HG02763 (cell line): Measurements from ENCODE around the gene F2RL1.
"Not testable (repeated sequence)": the region's sequence is repeated elsewhere in the genome, so short reads cannot be mapped to it uniquely, and the experiment has no call there.

Experiments
- ATAC-seq: cut with Tn5 transposase; IDR thresholded peaks from one replicate; pipeline ENCODE4 v1.9.1; 2021; ENCODE audit warnings: mild to moderate bottlenecking, moderate library complexity; ENCODE audit not compliant: unreplicated experiment

Gene F2RL1

GRCh38 chr5:76849419-76850291 is 30.8 kb downstream of the F2RL1 start, which contains the start of gene S100Z:
S100Z (plus strand) TSS chr5:76850014; CDS start chr5:76875360, 25,346 bp downstream.
- ATAC-seq, result no peak

DNA sequence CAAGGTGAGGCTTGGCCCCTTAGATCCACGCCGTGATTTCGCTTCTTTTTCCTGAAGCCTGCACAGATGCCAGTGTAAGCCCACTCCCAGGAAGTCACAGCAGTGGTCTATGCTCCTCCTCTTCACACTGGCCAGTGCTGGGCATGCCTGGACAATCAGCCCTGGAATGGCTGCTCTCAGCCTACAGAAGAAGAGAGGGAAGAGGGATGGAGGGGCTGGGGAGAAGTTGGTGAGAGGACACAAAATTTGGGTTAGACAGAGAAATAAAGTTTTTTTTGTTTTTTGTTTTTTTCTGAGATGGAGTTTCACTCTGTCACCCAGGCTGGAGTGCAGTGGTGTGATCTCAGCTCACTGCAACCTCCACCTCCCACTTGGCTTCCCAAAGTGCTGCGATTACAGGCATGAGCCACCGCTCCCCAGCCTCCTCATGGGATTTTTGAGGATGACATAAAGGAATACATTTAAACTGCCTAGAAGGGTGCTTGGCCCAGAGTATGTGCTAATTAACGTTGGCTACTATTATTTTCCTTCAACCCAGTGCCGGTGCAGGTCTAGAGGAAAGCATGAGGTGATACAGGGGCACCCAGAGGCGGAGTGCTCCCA is 31.8 kb downstream of the F2RL1 start:
- ATAC-seq, result no peak

- ATAC-seq, result no peak
These were observed 33.0 kb downstream of the F2RL1 start for GRCh38 chr5:76851728-76852369.

GRCh38 chr5:76852772-76853171 is 33.9 kb downstream of the F2RL1 start:
- ATAC-seq, result no peak

DNA sequence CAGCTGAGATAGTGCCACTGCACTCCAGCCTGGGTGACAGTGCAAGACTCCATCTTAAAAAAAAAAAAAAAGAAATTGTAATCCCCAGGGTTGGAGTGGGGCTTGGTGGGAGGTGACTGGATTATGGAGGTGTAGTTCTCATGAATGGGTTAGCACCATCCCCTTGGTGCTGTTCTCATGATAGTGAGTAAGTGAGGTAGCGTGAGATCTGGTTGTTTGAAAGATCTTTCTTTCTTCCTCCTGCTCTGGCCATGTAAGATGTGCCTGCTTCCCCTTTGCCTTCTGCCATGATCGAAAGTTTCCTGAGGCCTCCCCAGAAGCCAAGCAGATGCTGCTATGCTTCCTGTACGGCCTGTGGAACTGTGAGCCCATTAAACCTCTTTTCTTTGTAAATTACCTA is 34.9 kb downstream of the F2RL1 start:
- not testable (repeated sequence) for ATAC-seq

- no peak for ATAC-seq
These were observed 35.8 kb downstream of the F2RL1 start for GRCh38 chr5:76854644-76855043.

DNA sequence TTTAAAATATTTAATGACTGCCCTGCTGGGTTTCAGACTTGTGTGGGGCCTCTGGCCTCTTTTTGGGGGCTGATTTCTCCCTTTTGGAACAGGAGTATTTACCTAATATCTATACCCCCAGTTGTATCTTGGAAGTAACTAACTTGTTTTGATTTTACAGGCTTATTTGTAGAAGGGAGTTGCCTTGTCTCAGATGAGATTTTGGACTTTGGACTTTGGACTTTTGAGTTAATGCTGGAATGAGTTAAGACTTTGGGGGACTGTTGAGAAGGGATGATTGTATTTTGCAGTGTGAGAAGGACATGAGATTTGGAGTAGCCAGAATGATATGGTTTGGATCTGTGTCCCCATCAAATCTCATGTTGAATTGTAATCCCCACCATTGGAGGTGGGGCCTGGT is 36.7 kb downstream of the F2RL1 start:
- not testable (repeated sequence) for ATAC-seq

GRCh38 chr5:76855961-76856360 is 37.1 kb downstream of the F2RL1 start:
- no peak for ATAC-seq

- ATAC-seq, result not testable (repeated sequence)
These were observed 38.0 kb downstream of the F2RL1 start for GRCh38 chr5:76856800-76857199.

GRCh38 chr5:76859591-76860247 is 40.9 kb downstream of the F2RL1 start:
- no peak for ATAC-seq

- no peak for ATAC-seq
These were observed 42.8 kb downstream of the F2RL1 start for GRCh38 chr5:76861612-76862011.

GRCh38 chr5:76863001-76863400 is 44.2 kb downstream of the F2RL1 start:
- no peak for ATAC-seq

DNA sequence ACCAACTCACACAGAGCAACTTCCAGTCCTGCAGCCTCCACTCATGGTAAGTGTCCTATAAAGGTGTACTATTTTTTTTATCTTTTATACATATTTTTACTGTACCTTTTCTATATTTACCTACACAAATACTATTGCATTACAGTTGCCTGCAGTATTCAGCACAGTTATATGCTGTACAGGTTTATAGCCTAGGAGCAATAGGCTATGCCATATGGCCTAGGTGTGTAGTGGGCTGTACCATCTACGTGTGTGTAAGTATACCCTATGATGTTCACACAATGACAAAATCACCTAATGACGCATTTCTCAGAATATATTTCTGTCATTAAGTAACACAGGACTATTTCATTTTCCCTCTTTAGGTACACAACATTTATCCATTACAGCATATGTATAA is 47.7 kb downstream of the F2RL1 start:
- no peak for ATAC-seq

DNA sequence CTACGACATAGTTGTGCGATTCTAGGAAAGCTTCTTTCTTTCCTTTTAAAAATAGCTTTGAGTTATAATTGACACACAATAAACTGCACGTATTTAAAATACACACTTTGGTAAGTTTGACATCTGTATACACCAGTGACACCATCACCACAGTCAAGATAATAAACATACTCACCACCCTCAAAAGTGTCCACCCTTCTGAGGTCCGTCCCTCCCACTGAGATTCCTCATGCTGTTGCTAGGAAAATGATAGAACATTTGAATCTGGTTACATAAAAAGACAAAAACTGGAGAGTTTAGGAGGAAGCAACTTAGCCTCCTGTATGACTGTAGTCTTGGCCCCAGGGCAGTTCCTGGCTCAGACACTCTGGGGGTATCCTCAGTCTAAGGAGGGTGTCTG is 48.2 kb downstream of the F2RL1 start:
- no peak for ATAC-seq

- ATAC-seq, result peak; percentile 53
These were observed 49.2 kb downstream of the F2RL1 start for GRCh38 chr5:76867827-76868693.

DNA sequence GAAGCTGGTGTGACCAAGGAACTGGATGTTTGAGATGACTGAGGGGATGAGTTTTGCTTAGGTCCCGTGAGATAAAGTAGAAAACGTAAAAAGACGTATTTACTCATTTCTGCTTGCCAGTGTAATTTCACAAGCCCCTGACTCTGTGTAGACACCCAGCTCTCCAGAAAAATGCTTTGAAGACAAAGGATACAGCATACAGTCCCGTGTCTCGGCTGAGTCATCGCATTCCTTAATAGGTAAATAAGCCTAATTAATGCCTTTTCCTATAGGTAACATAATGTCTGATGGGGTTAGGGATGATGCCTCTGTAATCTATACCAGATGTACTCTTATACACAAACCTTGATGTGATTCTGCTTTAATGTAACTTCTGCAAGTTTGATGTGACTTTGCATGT is 51.2 kb downstream of the F2RL1 start:
- no peak for ATAC-seq

- no peak for ATAC-seq
These were observed 55.3 kb downstream of the F2RL1 start for GRCh38 chr5:76874088-76874581.
